Measurements from ENCODE around the gene PRXL2B.
A peak's percentile ranks its signal among the peaks of the same experiment; 100 is the strongest.

The PRXL2B gene

GRCh38 chr1:2636733-2637132 lies 50.2 kb downstream of the PRXL2B start:
- ATAC-seq = no peak
- Mint-ChIP-seq H3K27me3 (peaks cover 16% of the 10 kb centered on the region), H3K4me1 (peaks cover 43% of the 10 kb centered on the region), H3K9me3 (peaks cover 4 to 14% of the 10 kb centered on the region in 2 donors), H3K4me3 (no peak overlapping the region), H3K27ac (no peak overlapping the region)
- no peak for DNase-seq

GRCh38 chr1:2637442-2638145 lies 51.0 kb downstream of the PRXL2B start:
- peaks cover 46% of the 10 kb centered on the region for H3K4me1 Mint-ChIP-seq

GRCh38 chr1:2638466-2639115 lies 52.0 kb downstream of the PRXL2B start:
- DNase-seq = no peak
- H3K27me3 Mint-ChIP-seq = peaks cover 7% of the 10 kb centered on the region
- peaks cover 43% of the 10 kb centered on the region for H3K4me1 Mint-ChIP-seq
- H3K4me3 Mint-ChIP-seq = no peak overlapping the region
- no peak for ATAC-seq
- no peak overlapping the region for H3K27ac Mint-ChIP-seq
- H3K9me3 Mint-ChIP-seq = peaks cover 4 to 14% of the 10 kb centered on the region in 2 donors

More at GRCh38 chr1:2637442-2638145, 51.0 kb downstream of the PRXL2B start:
- ATAC-seq (no peak), DNase-seq (no peak)
- Mint-ChIP-seq H3K27me3 (peaks cover 7% of the 10 kb centered on the region), H3K4me3 (no peak overlapping the region), H3K9me3 (peaks cover 4 to 14% of the 10 kb centered on the region in 2 donors), H3K27ac (no peak overlapping the region)

- H3K4me1 Mint-ChIP-seq = peaks cover 48% of the 10 kb centered on the region
- H3K27ac Mint-ChIP-seq = peak overlapping the region in 1 of 2 donors; percentile 40
- peaks cover 4 to 14% of the 10 kb centered on the region in 2 donors for H3K9me3 Mint-ChIP-seq
- DNase-seq (no peak), ATAC-seq (no peak)
- peaks cover 7% of the 10 kb centered on the region for H3K27me3 Mint-ChIP-seq
- no peak overlapping the region for H3K4me3 Mint-ChIP-seq
Measured at GRCh38 chr1:2639203-2639602, 52.6 kb downstream of the PRXL2B start.

GRCh38 chr1:2639607-2640521 lies 53.3 kb downstream of the PRXL2B start:
- ATAC-seq (no peak), DNase-seq (no peak)
- peaks cover 4 to 14% of the 10 kb centered on the region in 2 donors for H3K9me3 Mint-ChIP-seq
- no peak overlapping the region for H3K27ac Mint-ChIP-seq
- peak overlapping the region in 1 of 2 donors; percentile 4 for H3K4me3 Mint-ChIP-seq
- H3K27me3 Mint-ChIP-seq = peaks cover 7% of the 10 kb centered on the region
- peaks cover 48% of the 10 kb centered on the region for H3K4me1 Mint-ChIP-seq

GRCh38 chr1:2640626-2641025 lies 54.0 kb downstream of the PRXL2B start:
- Mint-ChIP-seq H3K4me3 (peak overlapping the region in 1 of 2 donors; percentile 37), H3K27ac (no peak overlapping the region), H3K27me3 (peaks cover 7% of the 10 kb centered on the region), H3K9me3 (peaks cover 4 to 18% of the 10 kb centered on the region in 2 donors), H3K4me1 (peaks cover 48% of the 10 kb centered on the region)
- no peak for ATAC-seq
- DNase-seq = no peak
